SHP77 treated with DMSO at 0.1 percent for 48 hours (cell line): ENCODE measurements around the gene KRT39.
"Not testable (repeated sequence)": the region's sequence is repeated elsewhere in the genome, so short reads cannot be mapped to it uniquely, and the experiment has no call there.

ENCODE experiments used
- DNase-seq: peaks from one replicate; lab custom pipeline; 2025; lab: John Stamatoyannopoulos, UW

KRT39 gene

DNA sequence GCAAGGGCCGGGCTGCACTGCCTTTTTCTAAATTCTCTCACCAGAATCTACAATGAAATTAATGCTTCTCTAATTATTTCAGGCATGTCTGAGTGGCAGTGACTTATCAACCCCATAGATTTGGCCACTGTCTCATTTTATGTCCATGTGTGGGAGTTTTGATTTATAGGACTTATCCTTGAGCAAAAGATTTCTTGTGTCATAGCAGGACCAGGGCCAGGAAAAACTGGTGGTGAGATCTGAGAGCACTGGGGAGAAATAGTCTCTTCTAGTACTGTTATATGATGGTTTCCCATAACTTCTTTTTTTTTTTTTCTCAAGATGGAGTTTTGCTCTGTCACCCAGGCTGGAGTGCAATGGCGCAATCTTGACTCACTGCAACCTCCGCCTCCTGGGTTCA lies 27.8 kb downstream of the KRT39 start:
- no peak for DNase-seq

DNA sequence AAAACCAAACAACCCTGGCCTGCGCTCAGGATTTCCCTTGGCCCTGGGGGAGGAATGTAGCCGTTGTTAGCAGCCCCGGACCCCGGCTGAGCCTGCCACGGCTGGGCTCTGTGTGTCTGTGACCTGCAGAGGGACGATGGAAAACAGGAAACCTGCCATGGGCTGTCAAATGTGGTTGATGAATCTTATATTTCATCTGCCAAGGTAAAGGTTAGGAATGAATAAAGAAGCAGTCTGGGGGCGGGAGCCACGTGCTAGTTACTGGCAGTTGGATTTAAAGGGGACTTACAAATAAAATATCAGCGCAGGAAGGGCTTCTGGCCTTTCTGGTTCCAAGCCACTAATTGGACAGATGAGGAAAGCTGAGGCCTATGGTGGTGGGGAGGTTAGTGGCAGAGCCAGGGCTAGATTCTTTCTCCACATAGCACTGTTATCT lies 29.3 kb downstream of the KRT39 start, which contains the start of gene KRT23:
KRT23 (minus strand) TSS at position 263 of the 436 bp plus-strand sequence. CDS start 1,043 bp downstream, outside the sequence.
- DNase-seq = no peak

DNA sequence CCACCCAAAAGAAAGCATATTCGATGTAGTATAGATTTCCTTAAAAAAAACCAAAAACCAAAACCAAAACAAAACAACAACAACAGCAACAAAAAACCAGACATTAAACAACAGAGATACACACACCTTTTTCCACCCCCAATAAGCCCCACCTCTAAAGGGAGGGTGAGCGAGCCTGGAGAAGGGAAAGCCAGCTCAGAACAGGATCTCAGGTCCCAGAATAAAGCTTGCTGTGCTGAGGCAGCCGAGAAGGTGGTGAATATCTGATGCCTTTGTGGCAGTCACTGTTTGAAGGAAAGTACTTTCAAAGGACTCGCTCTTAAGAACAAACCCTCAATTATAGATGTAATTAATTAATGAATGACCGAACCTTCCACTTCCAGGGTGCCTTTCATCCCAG lies 29.8 kb downstream of the KRT39 start:
- DNase-seq = no peak

DNA sequence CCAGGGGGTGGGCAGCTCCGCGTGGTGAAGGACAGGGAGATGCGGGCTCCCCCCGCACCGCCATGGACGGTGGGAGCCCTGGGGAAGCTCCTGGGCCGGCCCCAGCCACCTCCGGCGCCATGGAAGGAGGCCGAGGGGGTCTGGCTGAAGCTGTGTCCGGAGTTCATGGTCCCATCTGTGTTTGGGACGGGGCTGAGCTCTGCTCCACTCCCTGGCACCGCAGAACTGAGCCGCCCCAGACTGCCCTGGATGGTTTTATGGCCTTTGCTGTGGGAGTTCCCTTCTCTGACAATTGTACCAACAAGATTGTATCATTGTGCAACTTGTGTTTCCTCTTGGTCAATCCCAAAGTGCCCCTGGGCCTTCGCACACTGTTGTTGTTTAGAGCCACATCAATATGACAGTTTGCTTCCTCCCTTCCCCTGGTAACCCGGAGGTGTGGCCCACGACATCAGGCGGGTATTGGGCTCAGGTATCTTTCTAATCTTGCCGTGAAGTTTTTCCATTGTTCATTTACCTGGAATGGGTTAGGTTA lies 30.2 kb downstream of the KRT39 start:
- no peak for DNase-seq

DNA sequence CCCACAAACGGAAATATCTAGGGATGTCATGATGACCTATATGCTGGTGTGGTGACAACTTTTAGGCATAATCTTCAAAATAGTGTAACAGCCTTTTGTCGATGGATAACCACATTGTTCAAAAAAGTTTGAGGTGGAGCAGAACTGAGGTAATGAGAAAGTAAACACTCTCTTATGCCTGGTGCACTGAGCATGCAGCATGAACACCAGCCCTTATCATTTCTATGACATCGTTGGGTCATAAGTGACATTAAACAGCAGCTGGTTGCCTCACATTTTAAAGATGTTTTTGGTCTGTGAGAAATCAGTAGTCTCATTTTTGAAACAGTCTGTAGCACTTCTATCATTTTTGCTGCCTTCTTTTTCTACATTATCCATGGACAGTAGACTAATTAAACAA lies 31.1 kb downstream of the KRT39 start:
- DNase-seq = no peak

DNA sequence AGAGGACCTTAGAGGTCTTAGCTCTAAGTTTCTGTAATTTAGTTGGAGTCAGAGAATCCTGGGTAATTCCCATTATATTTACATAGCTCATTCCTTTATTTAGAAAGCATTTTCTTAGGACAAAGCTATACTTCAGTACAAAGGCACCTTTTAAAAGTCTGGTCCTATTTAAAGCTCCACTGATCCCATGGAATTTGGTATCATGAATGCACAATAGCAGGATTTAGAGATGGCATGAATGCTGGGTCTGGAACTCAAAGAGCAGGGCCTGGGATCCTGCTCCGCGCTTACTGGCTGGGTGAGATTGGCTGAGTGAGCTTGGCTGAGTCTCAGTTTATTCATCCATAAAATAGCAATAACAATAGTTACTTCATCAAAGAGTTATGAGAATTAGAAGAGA lies 34.1 kb downstream of the KRT39 start:
- no peak for DNase-seq

DNA sequence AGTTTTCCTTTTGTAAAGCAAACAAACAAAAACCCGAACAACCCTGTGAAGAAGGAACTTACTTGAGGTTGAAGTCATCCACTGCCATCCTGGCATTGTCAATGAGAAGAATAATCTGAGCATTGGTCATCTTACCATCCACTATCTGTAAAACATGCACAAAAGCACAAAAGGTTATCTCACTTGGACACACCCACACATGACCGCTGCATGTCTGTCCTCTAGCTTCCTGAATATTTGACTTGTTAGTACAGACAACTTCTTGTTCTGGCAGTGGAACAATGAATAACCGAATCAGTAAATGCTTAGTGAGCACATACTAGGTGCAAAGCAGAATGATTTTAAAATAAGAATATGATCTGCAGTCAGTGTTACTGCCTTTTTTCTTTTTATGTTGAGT lies 35.4 kb downstream of the KRT39 start:
- DNase-seq = no peak

DNA sequence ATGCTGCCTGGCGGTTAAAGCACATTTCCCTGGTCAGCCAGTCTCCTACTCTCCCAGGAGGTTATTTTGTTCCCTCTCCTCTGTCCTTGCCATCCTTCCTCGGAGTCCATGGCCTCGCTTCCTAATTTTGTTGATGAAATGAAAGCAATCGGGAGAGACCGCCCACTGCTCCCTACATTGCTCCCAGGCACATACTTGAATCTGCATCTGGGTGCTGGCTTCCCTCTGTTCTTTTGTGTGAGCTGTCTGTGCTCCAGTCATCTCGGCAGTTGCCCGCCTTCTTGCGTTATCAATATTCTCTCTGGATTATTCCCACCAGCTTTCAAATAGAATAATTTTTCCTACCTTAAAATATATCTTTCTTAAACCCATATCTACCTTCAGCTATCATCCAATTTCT lies 40.4 kb downstream of the KRT39 start:
- DNase-seq = no peak

DNA sequence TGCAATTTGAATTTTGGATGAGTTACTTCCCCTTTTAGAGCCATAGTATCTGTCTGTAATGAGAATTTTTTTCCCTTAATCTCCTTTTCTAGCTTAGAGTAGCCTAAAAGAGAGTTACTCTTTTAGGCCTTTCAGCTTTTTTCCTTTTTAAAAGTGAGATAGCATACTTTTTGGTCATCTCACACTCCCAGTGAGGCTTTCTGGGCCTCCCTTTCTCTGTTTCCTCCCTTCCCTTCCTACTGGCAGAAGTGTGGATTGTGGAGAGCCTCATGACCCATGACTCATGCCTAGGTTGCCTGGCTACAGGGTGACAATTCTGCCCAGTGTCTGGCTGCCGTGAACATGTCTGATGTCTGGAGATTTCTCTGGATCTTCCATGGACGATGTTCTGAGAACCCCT lies 44.5 kb downstream of the KRT39 start:
- DNase-seq = no peak

DNA sequence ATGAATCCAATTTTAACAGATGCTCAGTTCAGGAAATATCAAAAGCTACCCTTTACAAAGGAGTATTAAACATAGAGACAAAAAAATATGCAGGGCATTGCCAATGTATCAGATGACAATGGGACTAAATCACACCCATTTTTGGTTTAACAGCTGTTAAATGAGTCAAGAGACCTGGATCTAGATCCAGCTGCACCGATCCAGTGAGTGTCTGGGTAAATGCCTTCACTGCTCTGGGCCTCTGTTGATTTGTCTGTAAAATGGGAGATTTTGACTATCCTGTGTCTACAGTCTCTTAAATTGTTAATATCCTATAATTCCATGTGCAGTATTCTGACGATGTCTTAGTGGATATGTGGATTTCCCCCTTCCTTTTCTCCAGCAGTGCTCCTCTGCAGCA lies 45.7 kb downstream of the KRT39 start:
- DNase-seq = no peak

DNA sequence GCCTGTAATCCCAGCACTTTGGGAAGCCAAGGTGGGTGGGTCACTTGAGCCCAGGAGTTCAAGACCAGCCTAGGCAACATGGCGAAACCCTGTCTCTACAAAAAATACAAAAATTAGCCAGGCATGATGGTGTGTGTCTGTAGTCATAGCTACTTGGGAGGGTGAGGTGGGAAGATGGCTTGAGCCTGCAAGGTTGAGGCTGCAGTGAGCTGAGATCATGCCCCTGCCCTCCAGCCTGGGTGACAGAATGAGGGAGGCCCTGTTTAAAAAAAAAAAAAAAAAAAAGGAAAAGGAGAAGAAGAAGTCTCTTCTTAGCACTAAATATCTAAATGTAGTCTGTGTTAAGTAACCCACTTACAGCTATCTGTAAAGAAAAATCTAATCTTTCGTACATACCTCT lies 49.6 kb downstream of the KRT39 start:
- not testable (repeated sequence) for DNase-seq

DNA sequence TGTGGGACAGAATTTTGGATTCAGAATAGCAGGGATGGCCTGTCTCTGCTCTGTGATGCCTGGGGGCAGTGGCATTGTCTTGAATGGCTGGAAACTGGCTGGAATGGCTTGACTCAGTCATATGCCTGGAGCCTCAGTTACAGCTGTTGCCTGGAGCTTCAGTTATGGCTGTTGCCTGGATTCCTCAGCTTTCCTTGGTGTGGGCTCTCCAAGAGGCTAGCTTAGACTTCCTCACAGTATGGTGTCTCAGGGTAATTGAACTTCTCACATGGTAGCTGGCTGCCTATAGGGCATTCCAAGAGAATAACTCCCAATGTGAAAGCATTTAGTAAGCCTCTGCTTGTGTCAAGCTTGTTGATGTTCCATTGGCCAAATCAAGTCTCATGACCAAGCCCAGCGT lies 50.4 kb downstream of the KRT39 start:
- no peak for DNase-seq

DNA sequence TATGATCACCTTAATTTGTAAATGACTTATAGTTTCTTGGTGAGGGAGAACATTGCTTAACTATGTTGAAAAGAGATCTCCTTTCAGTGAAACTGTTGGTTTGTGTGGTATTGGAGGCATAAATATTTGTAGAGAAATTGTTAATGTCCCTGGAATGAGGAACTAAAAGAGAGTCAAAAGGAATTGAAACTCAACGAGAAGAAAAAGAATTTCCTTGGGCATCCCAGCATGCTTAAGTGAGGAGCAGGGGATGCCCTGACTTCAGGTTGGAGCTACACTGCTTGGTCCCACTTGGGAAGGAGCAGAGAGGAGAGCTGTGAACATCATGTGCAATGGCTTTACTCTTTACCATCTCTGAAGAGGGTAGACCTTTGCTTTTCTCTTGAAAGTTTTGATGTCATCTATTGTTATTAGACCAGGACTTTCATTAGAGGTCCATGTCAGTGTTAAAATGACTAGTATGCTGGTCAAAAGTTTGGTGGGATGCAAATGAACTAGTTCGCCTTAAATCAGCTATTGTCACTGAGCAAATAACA lies 51.0 kb downstream of the KRT39 start:
- DNase-seq = no peak

DNA sequence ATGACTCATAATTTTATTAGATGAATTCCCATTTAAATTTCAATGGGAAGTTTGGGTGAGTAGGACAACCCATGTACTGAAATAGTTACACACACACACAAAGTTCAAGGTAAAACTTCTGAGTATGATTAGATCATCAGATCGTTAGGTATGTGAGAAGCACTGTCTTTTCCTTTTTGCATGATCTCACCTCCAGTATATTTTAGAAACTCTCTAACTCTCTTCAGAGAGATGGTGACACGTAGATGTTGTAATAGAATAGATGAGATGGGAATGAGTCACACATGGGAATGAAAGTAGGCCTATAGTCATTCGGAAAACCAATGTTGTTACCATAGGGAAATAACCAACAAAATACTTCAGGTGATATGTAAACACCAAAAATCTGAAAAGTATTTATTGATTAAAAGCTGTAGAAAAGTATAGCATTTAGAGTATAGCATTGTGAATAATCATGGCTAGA lies 51.5 kb downstream of the KRT39 start:
- no peak for DNase-seq

DNA sequence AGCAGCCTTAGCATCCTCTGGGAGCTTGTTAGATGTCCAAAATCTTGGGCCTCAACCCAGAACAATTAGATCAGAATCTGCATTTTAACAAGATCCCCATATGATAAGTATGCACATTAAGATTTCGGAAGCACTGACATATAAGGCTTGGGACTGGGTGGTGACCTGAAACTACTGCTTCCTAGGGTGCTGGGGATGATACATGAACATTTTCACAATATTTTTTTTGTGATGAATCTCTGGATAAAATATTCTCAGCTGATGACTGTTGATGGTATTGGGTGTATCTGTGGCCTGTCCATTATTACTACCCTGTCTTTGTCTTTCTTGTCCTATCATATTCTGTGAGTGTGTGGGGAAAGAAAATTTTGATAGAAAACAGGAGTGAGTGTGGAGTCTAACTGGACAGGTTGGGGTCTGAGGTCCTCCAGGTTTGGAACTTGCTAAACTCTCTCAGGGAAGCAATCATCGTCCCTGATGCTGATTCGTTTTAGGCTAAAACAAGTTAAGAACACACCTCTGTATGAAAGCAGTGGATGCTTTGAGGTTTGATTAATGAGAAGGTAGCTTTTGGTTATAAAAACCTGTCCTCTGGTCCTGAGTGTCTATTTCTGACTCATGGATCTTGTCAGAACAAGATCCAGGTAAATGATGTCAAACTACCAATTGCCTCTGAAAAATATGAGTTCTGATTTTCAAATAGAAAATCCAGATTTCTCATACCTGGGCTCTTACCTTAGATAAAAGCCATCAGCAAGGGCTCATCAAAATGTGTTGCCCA lies 52.5 kb downstream of the KRT39 start:
- no peak for DNase-seq

DNA sequence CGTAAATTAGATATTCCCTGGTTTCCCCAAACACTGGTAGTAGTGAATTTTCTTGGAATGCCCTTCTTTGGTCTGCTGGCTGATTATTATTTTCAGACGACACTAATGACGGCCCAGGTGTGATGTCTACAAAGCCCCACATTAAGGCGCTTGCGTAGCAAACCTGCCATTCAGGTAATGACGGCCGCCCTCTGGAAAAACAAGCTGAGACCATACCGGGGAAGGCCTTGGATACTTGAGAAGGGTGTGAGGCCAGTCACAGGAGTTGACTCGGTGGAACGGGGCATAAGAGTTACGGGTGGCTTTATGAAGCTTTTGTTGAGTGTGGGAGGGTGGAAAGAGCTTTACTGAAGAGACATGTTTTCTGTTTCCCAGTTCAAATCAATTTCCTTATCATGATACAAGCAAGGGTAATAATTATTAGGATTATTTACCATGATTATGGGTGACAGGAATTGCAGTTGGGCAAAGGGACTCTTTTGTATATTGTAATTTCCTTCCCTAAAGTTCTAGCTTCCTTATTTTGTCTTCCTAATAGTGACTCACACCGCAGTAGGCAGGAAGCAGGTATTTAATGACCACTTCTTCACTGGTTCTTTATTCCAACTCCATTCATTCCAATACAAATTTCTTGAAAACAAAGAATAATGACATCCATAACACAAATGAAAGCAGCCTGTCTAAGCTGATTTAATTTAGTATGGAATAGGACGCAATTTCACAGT lies 54.1 kb downstream of the KRT39 start:
- DNase-seq = no peak

DNA sequence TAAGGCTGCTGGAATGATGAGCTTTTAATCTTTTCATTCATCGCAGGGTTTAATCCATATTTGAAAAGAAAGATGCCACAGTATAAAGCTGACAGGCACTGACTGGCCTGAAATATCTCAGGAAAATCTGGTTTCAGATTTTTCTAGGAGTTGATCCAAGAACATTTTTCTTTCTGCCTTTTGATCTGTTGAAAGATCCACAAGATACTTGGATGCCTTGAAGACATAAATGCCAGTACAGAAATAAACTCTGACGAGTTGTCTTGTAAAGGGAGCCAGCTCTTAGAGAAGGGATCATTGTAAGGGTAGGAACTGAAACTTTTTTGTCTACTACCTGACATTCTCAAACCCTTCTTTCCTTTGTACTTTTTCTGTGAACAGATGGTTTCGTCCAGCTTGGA lies 56.3 kb downstream of the KRT39 start:
- no peak for DNase-seq

DNA sequence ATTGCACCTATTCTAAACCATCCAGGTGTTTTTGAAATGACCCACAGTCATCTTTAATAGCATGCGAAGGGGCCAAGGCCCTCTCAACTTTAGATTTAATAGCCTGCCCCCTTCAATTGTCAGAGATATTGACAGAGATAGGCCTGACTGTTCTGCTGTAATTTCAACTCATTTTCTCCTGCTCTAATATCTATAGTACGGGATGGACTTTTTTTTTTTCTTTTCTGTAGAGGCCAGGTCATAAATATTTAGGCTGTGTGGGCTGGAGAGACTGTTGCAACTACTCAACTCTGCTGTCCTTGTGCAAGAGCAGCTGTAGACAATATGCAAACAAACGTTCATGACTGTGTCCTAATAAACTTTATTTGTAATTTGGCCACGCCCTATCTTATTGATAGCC lies 57.0 kb downstream of the KRT39 start:
- no peak for DNase-seq

DNA sequence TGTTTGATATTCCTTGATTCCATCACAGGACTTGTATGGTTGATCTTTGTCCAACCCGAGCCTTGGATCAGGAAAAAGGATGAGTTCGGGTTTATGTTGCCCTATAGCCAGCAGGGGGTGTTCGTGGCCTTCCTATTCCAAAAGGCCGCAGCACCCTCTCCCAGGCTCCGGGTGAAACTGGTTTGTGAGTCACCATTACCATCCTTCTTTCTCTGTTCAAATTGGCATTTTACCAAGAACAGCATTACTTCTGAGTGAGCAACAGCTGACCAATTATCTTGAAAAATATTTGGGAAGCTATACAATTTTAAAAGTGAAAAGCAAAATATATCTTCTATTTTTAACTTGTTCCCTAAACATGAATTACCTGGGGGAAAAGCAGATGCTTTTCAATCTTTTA lies 57.4 kb downstream of the KRT39 start:
- peak; percentile 56 for DNase-seq
